NCI-H2029 (cell line): ENCODE measurements around the gene AMBRA1.
A peak's percentile ranks its signal among the peaks of the same experiment; 100 is the strongest.

Experiments
- DNase-seq: peaks from one replicate; lab custom pipeline; 2025; lab: John Stamatoyannopoulos, UW

Gene AMBRA1

GRCh38 chr11:46472662-46472994 is 121.2 kb downstream of the AMBRA1 start:
- DNase-seq, result no peak

GRCh38 chr11:46471943-46472661 is 121.7 kb downstream of the AMBRA1 start:
- DNase-seq, result no peak

- DNase-seq, result no peak
Observed at GRCh38 chr11:46469926-46470325, 123.9 kb downstream of the AMBRA1 start.

GRCh38 chr11:46465683-46466082 is 128.1 kb downstream of the AMBRA1 start:
- no peak for DNase-seq

GRCh38 chr11:46463701-46464421 is 130.0 kb downstream of the AMBRA1 start:
- no peak for DNase-seq

- no peak for DNase-seq
Observed at GRCh38 chr11:46461461-46461927, 132.3 kb downstream of the AMBRA1 start.

GRCh38 chr11:46458491-46458890 is 135.3 kb downstream of the AMBRA1 start:
- DNase-seq, result no peak

- no peak for DNase-seq
Observed at GRCh38 chr11:46457659-46458424, 136.0 kb downstream of the AMBRA1 start.

- DNase-seq, result no peak
Observed at GRCh38 chr11:46457021-46457420, 136.8 kb downstream of the AMBRA1 start.

- no peak for DNase-seq
Observed at GRCh38 chr11:46456269-46457001, 137.4 kb downstream of the AMBRA1 start.

- DNase-seq, result no peak
Observed at GRCh38 chr11:46455834-46456233, 138.0 kb downstream of the AMBRA1 start.

GRCh38 chr11:46452918-46453517 is 140.8 kb downstream of the AMBRA1 start:
- no peak for DNase-seq

GRCh38 chr11:46451759-46452158 is 142.1 kb downstream of the AMBRA1 start:
- DNase-seq, result no peak

- DNase-seq, result no peak
Observed at GRCh38 chr11:46450846-46451477, 142.9 kb downstream of the AMBRA1 start.

- DNase-seq, result no peak
Observed at GRCh38 chr11:46447544-46447943, 146.3 kb downstream of the AMBRA1 start.

- peak; percentile 50 for DNase-seq
Observed at GRCh38 chr11:46445920-46446771, 147.7 kb downstream of the AMBRA1 start.

- DNase-seq, result no peak
Observed at GRCh38 chr11:46445192-46445919, 148.5 kb downstream of the AMBRA1 start.

GRCh38 chr11:46444305-46444704 is 149.5 kb downstream of the AMBRA1 start:
- DNase-seq, result no peak

GRCh38 chr11:46438211-46438610 is 155.6 kb downstream of the AMBRA1 start:
- no peak for DNase-seq
